C4-2B (cell line): ENCODE results near the gene ORM2.

ENCODE experiments used
- ZFX ChIP-seq: fragments of 450-650 bp; IDR thresholded peaks from 2 replicates; pipeline ENCODE4 v1.6.1; 2017
- TF ChIP-seq, protein P1 (sequence below): fragments of 450-650 bp; conservative IDR thresholded peaks from 2 replicates; pipeline ENCODE4 v1.5.1; 2017; ENCODE audit warnings: mild to moderate bottlenecking

GRCh38 chr9:114336157-114336556 is 6.5 kb downstream of the ORM2 start:
- TF ChIP-seq, protein P1, sequence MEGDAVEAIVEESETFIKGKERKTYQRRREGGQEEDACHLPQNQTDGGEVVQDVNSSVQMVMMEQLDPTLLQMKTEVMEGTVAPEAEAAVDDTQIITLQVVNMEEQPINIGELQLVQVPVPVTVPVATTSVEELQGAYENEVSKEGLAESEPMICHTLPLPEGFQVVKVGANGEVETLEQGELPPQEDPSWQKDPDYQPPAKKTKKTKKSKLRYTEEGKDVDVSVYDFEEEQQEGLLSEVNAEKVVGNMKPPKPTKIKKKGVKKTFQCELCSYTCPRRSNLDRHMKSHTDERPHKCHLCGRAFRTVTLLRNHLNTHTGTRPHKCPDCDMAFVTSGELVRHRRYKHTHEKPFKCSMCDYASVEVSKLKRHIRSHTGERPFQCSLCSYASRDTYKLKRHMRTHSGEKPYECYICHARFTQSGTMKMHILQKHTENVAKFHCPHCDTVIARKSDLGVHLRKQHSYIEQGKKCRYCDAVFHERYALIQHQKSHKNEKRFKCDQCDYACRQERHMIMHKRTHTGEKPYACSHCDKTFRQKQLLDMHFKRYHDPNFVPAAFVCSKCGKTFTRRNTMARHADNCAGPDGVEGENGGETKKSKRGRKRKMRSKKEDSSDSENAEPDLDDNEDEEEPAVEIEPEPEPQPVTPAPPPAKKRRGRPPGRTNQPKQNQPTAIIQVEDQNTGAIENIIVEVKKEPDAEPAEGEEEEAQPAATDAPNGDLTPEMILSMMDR, result no peak
- TF ChIP-seq ZFX, result no peak
